Lower leg skin (tissue), 3 donors: ENCODE measurements around the gene NCKIPSD.

Experiments used
- POLR2A ChIP-seq, 2 donors: fragments of 450-650 bp; IDR thresholded peaks; one replicate each; pipeline ENCODE4 v1.6.1; 2016 to 2017; ENCODE audit warnings: antibody characterized with exemption in 2 of 2, mild to moderate bottlenecking in 1 of 2, moderate library complexity in 1 of 2
- TF ChIP-seq, protein P1 (sequence below), 3 donors: fragments of 450-650 bp; IDR thresholded peaks; one replicate each; pipeline ENCODE4 v1.5.1; 2016; ENCODE audit warnings: antibody characterized with exemption in 3 of 3, mild to moderate bottlenecking in 3 of 3, moderate library complexity in 2 of 3

DNA sequence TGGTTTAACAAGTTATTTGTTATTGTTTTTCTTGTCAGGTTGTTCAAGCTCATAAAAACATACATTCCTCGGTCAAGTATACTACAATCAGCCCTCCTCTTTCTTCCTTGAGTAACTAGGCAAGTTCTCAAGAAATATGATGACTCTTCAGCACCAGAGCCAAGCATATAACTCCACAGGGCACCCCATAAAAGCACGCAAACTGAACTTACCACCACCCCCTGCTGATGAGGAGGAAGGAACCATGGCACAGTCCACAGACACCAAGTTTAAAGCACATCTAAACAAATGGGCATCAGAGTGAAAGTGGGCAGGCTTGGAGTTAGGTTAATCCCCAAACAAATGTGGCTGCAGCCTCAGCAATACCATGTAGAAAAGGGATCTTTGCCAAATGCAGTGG is 26.0 kb upstream of the NCKIPSD start:
- no peak for TF ChIP-seq POLR2A (IDR thresholded peaks at IDR 0.05)
- TF ChIP-seq, protein P1, sequence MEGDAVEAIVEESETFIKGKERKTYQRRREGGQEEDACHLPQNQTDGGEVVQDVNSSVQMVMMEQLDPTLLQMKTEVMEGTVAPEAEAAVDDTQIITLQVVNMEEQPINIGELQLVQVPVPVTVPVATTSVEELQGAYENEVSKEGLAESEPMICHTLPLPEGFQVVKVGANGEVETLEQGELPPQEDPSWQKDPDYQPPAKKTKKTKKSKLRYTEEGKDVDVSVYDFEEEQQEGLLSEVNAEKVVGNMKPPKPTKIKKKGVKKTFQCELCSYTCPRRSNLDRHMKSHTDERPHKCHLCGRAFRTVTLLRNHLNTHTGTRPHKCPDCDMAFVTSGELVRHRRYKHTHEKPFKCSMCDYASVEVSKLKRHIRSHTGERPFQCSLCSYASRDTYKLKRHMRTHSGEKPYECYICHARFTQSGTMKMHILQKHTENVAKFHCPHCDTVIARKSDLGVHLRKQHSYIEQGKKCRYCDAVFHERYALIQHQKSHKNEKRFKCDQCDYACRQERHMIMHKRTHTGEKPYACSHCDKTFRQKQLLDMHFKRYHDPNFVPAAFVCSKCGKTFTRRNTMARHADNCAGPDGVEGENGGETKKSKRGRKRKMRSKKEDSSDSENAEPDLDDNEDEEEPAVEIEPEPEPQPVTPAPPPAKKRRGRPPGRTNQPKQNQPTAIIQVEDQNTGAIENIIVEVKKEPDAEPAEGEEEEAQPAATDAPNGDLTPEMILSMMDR (IDR thresholded peaks at IDR 0.05): no peak
